WI38 (cell line): ENCODE measurements around the gene AADACL3.
"Not testable (repeated sequence)": the region's sequence is repeated elsewhere in the genome, so short reads cannot be mapped to it uniquely, and the experiment has no call there.

Experiments used
- H3K4me3 ChIP-seq: 2 replicates; pipeline ENCODE4 v1.5.1; 2011; ENCODE audit warnings: low read depth, mild to moderate bottlenecking, control low read depth, low read length
- TF ChIP-seq, protein P1 (sequence below): IDR thresholded peaks from 2 replicates; pipeline ENCODE4 v1.5.1; 2012; ENCODE audit warnings: low read depth, mild to moderate bottlenecking, control low read depth, low read length

The AADACL3 gene

DNA sequence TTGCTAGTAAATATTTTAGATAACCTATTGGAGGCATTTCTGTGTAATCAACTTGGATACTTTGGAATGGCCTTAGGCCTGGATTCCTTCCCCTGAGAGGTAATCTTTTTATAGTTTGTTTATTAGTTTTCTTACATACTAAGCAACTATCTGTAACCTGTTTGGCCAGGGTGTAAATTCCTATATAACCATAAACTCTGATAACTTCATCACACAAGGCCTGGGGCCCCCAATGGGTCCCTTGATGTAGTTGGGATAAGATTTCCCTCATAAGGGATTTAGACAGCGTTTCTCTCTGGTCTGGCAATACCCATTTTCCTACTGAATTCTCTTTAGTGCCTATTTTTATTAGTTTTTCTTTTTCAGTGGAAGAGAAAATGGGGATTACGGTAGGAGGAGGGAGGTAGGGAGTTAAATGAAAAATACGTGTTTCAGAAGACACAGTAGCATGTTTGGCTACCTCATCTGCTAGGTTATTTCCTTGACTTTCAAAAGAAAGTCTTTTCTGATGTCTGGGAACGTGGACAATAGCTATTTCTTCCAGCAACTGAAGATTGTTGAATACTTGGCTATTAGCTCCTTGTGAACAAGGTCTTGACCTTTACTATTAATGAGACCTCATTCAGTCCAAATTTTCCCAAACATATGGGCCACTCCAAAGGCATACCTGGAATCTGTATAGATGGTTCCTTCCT, 7.4 kb upstream of the AADACL3 start:
- TF ChIP-seq, protein P1, sequence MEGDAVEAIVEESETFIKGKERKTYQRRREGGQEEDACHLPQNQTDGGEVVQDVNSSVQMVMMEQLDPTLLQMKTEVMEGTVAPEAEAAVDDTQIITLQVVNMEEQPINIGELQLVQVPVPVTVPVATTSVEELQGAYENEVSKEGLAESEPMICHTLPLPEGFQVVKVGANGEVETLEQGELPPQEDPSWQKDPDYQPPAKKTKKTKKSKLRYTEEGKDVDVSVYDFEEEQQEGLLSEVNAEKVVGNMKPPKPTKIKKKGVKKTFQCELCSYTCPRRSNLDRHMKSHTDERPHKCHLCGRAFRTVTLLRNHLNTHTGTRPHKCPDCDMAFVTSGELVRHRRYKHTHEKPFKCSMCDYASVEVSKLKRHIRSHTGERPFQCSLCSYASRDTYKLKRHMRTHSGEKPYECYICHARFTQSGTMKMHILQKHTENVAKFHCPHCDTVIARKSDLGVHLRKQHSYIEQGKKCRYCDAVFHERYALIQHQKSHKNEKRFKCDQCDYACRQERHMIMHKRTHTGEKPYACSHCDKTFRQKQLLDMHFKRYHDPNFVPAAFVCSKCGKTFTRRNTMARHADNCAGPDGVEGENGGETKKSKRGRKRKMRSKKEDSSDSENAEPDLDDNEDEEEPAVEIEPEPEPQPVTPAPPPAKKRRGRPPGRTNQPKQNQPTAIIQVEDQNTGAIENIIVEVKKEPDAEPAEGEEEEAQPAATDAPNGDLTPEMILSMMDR: no peak
- no peak overlapping the region for H3K4me3 ChIP-seq

- no peak overlapping the region for H3K4me3 ChIP-seq
- TF ChIP-seq, protein P1: no peak
Observed at GRCh38 chr1:12709091-12709491, 6.8 kb upstream of the AADACL3 start.

DNA sequence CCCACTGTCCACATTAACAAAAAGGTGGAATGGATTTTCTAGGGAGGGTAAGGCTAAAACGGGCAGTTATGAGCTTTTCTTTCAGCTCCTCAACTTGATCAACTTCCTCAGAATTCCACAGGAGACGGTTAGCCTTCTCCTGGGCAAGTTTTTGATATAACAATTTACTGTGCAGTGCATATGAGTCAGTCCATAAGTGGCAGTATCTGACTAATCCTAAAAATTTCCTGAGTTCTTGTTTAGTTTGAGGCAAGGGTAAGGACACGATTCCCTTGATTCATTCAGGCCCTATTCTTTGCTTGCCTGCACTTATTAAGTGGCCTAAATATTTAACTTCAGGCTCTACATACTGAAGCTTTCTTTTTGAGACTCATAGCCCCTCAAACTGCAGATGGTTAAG, 6.2 kb upstream of the AADACL3 start:
- TF ChIP-seq, protein P1: no peak

DNA sequence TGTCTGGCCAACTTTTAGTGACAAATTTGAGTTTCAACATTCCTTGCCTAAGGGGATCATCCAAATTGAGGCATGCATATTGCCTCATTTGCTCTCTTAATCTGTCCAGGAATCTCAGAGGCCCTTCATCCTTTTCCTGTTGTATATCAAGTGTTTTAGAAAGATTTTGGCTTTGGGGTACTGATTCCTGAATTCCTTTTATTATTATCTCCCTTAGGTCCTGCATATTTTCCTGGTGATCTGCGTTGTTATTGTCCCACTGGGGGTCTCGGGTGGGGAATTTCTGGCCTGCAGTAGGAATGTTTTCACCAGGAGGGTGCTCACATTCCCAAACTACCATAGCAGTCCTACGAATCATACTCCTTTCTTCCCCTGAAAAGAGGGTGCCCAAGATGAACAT, 4.4 kb upstream of the AADACL3 start:
- no peak overlapping the region for H3K4me3 ChIP-seq
- TF ChIP-seq, protein P1: no peak

More for the DNA sequence above, 6.2 kb upstream of the AADACL3 start:
- no peak overlapping the region for H3K4me3 ChIP-seq

DNA sequence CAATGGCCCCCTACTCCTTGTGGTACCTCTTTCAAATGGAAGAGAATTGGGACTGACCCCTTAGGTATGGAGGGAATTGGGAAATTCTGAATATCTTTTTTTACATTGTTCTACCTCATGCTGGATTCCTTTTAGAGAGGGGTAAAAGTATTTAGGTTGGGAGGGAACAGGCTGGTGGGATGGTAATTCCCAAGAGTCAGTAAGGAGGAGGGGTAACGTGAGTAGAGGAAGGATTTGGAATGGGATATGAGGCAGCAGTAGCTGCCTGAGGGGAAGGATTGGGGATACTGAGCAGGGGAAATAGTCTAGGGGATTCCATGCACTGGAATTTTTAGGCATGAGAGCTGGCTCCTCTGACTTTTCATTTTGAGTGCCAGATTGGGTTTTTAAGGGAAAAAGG, 3.8 kb upstream of the AADACL3 start:
- TF ChIP-seq, protein P1: no peak
- H3K4me3 ChIP-seq: no peak overlapping the region

- H3K4me3 ChIP-seq: no peak overlapping the region
- TF ChIP-seq, protein P1: no peak
Observed at GRCh38 chr1:12712929-12713328, 3.0 kb upstream of the AADACL3 start.

GRCh38 chr1:12713651-12714050, 2.3 kb upstream of the AADACL3 start:
- not testable (repeated sequence) for H3K4me3 ChIP-seq
